ENCODE results near the gene PLPPR3. TPM values are rescaled to one million over a fixed set of nuclear protein-coding genes. Genes with fewer than 3 reads are reported as not detected.

Gene PLPPR3
- total and polyA plus RNA-seq, 9 of the 15 experiments (the other 6 are each of a cell fraction or from before 2014, with no cell fraction given) = 0.01 to 48.2 (median 8.6) TPM

DNA sequence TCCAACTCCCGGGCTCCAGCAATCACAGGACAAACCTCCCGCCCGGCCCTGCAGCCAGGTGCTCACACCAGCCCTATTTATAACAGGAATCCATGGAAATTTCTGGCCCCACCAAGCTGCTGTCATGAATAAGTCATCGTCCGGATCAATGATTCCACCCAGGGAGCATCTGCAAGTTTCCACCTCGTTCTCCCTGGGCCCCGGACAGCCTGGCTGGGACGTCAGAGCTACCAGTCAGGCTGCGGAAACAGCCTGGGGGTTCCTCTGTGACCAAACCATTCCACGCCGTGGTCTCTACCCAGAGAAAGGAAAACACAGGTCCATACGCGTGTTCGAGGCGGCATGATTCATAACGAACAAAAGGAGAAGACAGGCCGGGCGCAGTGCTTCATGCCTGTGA lies 45.2 kb downstream of the PLPPR3 start (continued):
- TF ChIP-seq, protein P1, sequence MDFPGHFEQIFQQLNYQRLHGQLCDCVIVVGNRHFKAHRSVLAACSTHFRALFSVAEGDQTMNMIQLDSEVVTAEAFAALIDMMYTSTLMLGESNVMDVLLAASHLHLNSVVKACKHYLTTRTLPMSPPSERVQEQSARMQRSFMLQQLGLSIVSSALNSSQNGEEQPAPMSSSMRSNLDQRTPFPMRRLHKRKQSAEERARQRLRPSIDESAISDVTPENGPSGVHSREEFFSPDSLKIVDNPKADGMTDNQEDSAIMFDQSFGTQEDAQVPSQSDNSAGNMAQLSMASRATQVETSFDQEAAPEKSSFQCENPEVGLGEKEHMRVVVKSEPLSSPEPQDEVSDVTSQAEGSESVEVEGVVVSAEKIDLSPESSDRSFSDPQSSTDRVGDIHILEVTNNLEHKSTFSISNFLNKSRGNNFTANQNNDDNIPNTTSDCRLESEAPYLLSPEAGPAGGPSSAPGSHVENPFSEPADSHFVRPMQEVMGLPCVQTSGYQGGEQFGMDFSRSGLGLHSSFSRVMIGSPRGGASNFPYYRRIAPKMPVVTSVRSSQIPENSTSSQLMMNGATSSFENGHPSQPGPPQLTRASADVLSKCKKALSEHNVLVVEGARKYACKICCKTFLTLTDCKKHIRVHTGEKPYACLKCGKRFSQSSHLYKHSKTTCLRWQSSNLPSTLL (IDR thresholded peaks at IDR 0.05) = no peak
- TF ChIP-seq, protein P2, sequence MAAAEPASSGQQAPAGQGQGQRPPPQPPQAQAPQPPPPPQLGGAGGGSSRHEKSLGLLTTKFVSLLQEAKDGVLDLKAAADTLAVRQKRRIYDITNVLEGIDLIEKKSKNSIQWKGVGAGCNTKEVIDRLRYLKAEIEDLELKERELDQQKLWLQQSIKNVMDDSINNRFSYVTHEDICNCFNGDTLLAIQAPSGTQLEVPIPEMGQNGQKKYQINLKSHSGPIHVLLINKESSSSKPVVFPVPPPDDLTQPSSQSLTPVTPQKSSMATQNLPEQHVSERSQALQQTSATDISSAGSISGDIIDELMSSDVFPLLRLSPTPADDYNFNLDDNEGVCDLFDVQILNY (CRISPR knock-in tag; IDR thresholded peaks at IDR 0.05) = no peak
- TF ChIP-seq DACH1 (IDR thresholded peaks at IDR 0.05; ENCODE audit: partially characterized antibody) (no peak), U2AF2 (optimal IDR thresholded peaks at IDR 0.05; ENCODE audit: low read depth, low read length) (no peak), ZNF324 (CRISPR knock-in tag; IDR thresholded peaks at IDR 0.05) (no peak)
- TF ChIP-seq, protein P3, sequence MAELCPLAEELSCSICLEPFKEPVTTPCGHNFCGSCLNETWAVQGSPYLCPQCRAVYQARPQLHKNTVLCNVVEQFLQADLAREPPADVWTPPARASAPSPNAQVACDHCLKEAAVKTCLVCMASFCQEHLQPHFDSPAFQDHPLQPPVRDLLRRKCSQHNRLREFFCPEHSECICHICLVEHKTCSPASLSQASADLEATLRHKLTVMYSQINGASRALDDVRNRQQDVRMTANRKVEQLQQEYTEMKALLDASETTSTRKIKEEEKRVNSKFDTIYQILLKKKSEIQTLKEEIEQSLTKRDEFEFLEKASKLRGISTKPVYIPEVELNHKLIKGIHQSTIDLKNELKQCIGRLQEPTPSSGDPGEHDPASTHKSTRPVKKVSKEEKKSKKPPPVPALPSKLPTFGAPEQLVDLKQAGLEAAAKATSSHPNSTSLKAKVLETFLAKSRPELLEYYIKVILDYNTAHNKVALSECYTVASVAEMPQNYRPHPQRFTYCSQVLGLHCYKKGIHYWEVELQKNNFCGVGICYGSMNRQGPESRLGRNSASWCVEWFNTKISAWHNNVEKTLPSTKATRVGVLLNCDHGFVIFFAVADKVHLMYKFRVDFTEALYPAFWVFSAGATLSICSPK (IDR thresholded peaks at IDR 0.05; ENCODE audit: borderline replicate concordance) = no peak

Data from K562 (cell line).